Upper lobe of left lung (tissue), 6 donors: ENCODE measurements around the gene SETD5. TPM values are rescaled to one million over a fixed set of nuclear protein-coding genes. Genes with fewer than 3 reads are reported as not detected.

Experiments used
- ATAC-seq, 2 donors: fragments of 200-7000 bp; cut with Tn5 transposase; one replicate each; pipeline ENCODE4 v1.9.1; 2022; ENCODE audit warnings: mild to moderate bottlenecking in 2 of 2, moderate library complexity in 2 of 2; ENCODE audit not compliant: low FRiP score in 2 of 2
- DNase-seq, 2 donors: peaks; one replicate each; pipeline ENCODE4 v3.0.0-alpha.2; 2019 to 2020
- H3K27ac ChIP-seq, 4 donors: fragments of 200-600 bp; sonication (generic); one replicate each; pipeline ENCODE4 v1.5.1; 2016 to 2019
- H3K27me3 ChIP-seq, 4 donors: fragments of 200-600 bp; sonication (generic); one replicate each; pipeline ENCODE4 v1.5.1; 2017 to 2019
- H3K36me3 ChIP-seq, 4 donors: fragments of 200-600 bp; sonication (generic); one replicate each; pipeline ENCODE4 v1.5.1; 2016 to 2019
- H3K4me1 ChIP-seq, 4 donors: fragments of 200-600 bp; sonication (generic); one replicate each; pipeline ENCODE4 v1.5.1; 2018 to 2019
- H3K4me3 ChIP-seq, 4 donors: fragments of 200-600 bp; sonication (generic); one replicate each; pipeline ENCODE4 v1.5.1; 2017 to 2019; ENCODE audit warnings: mild to moderate bottlenecking in 2 of 4, moderate library complexity in 1 of 4
- H3K9me3 ChIP-seq, 4 donors: fragments of 200-600 bp; sonication (generic); one replicate each; pipeline ENCODE4 v1.5.1; 2018 to 2019
- EP300 ChIP-seq, 4 donors: sonication (generic); formaldehyde crosslinking; IDR thresholded peaks; one replicate each; pipeline ENCODE4 v1.5.1; 2017; ENCODE audit warnings: antibody characterized with exemption in 4 of 4, control low read depth in 2 of 4
- POLR2A ChIP-seq, 4 donors: fragments of 450-650 bp; IDR thresholded peaks; one replicate each; pipeline ENCODE4 v1.5.1; 2016 to 2017; ENCODE audit warnings: antibody characterized with exemption in 4 of 4, mild to moderate bottlenecking in 2 of 4
- POLR2AphosphoS5 ChIP-seq, 2 donors: sonication (generic); formaldehyde crosslinking; IDR thresholded peaks; one replicate each; pipeline ENCODE4 v1.5.1; 2017; ENCODE audit warnings: antibody characterized with exemption in 2 of 2
- WGBS, 2 donors: methylation state at CpG; one replicate each; pipeline ENCODE4 v1.1.5; 2017 to 2018; 5-methylcytosine and 5-hydroxymethylcytosine counted together
- total RNA-seq, 6 donors: library from RNA; depleted of rRNA in 4 of 6; stranded (reverse); fragments of >200 nt in 4 of 6; gene quantifications; one replicate each; pipeline versions ENCODE4 v1.1.0 to v1.2.1, GENCODE V29; 2016 to 2021
- TF ChIP-seq, protein P1 (sequence below), 6 experiments: fragments of 450-650 bp in 4 of 6; fragments of 200-600 bp in 2 of 6; sonication (generic) in 2 of 6; IDR thresholded peaks; one replicate each; pipeline ENCODE4 v1.5.1; 2016 to 2019; ENCODE audit warnings: antibody characterized with exemption in 6 of 6
- donor health status: DM: no; HTN: no; CAD: no; lungs with moderate emphysema.
- donor health status: DM: no; HTN: yes; CAD: no; lungs with severe emphysema.

Gene SETD5
- total RNA-seq, 6 donors from 2014 or later, result 75.1 to 213 (median 113) TPM

DNA sequence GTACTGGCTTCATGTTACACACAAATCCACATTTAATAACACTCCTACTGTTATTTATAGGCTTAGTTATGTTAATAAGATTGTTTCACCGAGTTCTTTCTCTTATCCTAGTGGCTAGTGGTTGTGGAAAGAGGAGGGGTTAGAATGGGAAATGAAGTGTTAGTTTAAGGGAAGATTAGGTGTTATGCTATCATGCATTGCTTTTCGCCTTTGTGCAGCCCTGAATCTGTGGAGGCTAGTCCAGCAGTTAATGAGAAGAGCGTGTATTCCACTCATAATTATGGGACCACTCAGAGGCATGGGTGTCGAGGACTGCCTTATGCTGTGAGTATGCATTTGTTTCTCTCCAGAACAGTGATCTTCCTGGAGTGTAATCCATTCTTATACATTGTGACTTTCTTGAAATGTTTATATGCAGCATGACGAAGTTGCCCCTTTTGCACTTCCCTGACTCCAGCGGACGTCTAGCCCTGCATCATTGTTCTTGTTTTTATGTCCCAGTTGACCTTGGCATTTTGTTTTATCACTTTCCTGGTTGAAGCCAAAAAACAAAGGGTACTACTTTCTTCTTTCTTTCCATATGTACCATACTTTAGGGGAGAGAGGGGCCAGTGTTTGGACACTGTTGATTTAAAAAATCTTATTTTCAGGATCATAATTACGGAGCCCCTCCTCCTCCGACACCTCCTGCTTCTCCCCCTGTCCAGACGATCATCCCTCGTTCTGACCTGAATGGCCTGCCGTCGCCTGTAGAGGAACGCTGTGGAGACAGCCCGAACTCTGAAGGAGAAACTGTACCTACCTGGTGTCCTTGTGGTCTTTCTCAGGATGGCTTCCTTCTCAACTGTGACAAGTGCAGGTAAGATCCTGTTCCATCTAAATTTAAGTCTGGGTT, 36.5 kb downstream of the SETD5 start:
- no peak overlapping the region for H3K4me3 ChIP-seq
- H3K4me1 ChIP-seq, result no peaks in the 10 kb centered on the region
- no peak overlapping the region for H3K27ac ChIP-seq
- no peak for ATAC-seq
- no peaks in the 10 kb centered on the region for H3K27me3 ChIP-seq
- H3K36me3 ChIP-seq, result peaks cover 63 to 100% (median 92%) of the 10 kb centered on the region in 4 donors
- TF ChIP-seq, protein P1, sequence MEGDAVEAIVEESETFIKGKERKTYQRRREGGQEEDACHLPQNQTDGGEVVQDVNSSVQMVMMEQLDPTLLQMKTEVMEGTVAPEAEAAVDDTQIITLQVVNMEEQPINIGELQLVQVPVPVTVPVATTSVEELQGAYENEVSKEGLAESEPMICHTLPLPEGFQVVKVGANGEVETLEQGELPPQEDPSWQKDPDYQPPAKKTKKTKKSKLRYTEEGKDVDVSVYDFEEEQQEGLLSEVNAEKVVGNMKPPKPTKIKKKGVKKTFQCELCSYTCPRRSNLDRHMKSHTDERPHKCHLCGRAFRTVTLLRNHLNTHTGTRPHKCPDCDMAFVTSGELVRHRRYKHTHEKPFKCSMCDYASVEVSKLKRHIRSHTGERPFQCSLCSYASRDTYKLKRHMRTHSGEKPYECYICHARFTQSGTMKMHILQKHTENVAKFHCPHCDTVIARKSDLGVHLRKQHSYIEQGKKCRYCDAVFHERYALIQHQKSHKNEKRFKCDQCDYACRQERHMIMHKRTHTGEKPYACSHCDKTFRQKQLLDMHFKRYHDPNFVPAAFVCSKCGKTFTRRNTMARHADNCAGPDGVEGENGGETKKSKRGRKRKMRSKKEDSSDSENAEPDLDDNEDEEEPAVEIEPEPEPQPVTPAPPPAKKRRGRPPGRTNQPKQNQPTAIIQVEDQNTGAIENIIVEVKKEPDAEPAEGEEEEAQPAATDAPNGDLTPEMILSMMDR (IDR thresholded peaks at IDR 0.05), result no peak
- TF ChIP-seq POLR2A (IDR thresholded peaks at IDR 0.05) (no peak), POLR2AphosphoS5 (IDR thresholded peaks at IDR 0.05) (no peak), EP300 (IDR thresholded peaks at IDR 0.05) (no peak)
- DNase-seq, result no peak
- 86 to 89% methylated on average over 15 of the region's 15 CpGs for WGBS, 2 donors
- no peaks in the 10 kb centered on the region for H3K9me3 ChIP-seq

- TF ChIP-seq, protein P1 (IDR thresholded peaks at IDR 0.05), result no peak
- TF ChIP-seq POLR2AphosphoS5 (IDR thresholded peaks at IDR 0.05), result no peak
- ATAC-seq (no peak), DNase-seq (no peak)
- Histone ChIP-seq H3K36me3 (peaks cover 52 to 100% (median 87%) of the 10 kb centered on the region in 4 donors), H3K27ac (no peak overlapping the region), H3K27me3 (no peaks in the 10 kb centered on the region), H3K4me3 (no peak overlapping the region), H3K9me3 (no peaks in the 10 kb centered on the region), H3K4me1 (no peaks in the 10 kb centered on the region)
- WGBS, 2 donors, result 90 to 96% methylated on average over 3 of the region's 3 CpGs
These were observed 37.9 kb downstream of the SETD5 start for GRCh38 chr3:9435316-9435715.

DNA sequence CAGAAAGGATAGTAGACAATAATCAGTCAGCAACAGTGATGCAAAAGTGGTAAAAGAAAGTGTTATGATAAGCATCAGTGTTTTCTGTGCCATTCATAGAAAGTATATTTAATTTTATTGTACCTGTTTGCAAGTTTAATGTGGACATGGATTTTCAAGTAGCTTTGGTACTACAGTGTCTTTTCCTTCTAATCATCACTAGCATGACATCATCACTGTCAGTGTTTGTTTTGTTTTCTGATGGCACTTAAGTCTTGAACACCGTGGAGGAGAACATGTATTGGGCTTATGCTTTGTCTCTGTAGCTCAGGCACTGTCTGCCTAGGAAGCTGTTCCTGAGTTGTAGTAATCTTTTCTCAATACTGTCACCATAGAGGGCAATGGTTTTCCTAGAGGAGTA, 41.9 kb downstream of the SETD5 start:
- Histone ChIP-seq H3K9me3 (no peaks in the 10 kb centered on the region), H3K4me3 (no peak overlapping the region), H3K27me3 (no peaks in the 10 kb centered on the region), H3K4me1 (no peaks in the 10 kb centered on the region), H3K36me3 (peaks cover 65 to 100% (median 93%) of the 10 kb centered on the region in 4 donors), H3K27ac (no peak overlapping the region)
- no peak for ATAC-seq
- 11 to 30% methylated on average over 1 of the region's 1 CpG for WGBS, 2 donors
- TF ChIP-seq POLR2A (IDR thresholded peaks at IDR 0.05), result no peak
- TF ChIP-seq, protein P1 (IDR thresholded peaks at IDR 0.05), result no peak
- no peak for TF ChIP-seq EP300 (IDR thresholded peaks at IDR 0.05)
- no peak for TF ChIP-seq POLR2AphosphoS5 (IDR thresholded peaks at IDR 0.05)
- DNase-seq, result no peak

DNA sequence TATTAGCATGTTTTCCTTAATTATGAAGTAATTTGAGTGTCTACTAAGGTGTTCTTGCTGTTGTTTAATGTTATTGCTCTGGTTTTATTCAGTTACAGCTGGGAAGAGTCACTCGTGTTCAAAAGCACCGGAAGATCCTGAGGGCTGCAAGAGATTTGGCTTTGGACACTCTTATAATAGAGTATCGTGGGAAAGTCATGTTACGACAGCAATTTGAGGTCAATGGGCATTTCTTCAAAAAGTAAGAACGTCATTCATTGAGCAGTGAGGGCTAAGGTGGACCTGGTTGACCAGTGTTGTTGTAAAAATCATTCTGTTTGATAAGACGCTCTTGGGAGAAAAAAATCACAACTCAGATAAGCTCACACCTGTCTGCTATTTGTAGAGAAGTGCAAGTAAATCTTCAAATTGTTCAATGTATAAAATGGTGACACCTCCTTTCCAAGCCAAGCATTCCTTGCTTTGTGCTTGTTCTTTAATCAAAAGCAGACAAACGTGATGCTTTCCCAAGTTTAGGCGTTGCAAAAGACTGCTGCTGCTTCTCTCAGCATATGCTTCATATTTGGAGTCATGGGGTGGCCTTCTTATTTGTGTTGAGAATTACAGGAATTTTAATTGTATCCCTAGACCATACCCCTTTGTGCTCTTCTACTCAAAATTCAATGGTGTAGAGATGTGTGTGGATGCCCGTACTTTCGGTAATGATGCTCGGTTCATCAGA, 44.2 kb downstream of the SETD5 start:
- no peak for TF ChIP-seq EP300 (IDR thresholded peaks at IDR 0.05)
- TF ChIP-seq, protein P1 (IDR thresholded peaks at IDR 0.05), result no peak
- TF ChIP-seq POLR2A (IDR thresholded peaks at IDR 0.05), result no peak
- no peak for TF ChIP-seq POLR2AphosphoS5 (IDR thresholded peaks at IDR 0.05)
- Histone ChIP-seq H3K4me1 (no peaks in the 10 kb centered on the region), H3K36me3 (peaks cover 63 to 100% (median 92%) of the 10 kb centered on the region in 4 donors), H3K4me3 (no peak overlapping the region), H3K27ac (no peak overlapping the region), H3K27me3 (no peaks in the 10 kb centered on the region), H3K9me3 (no peaks in the 10 kb centered on the region)
- WGBS, 2 donors, result 94% methylated on average over 11 of the region's 11 CpGs
- no peak for ATAC-seq
- DNase-seq, result no peak
